Suppressor macrophage treated with lipopolysaccharide for 1 hour (primary cell): ENCODE data around the gene EGFL7.
"Not testable (repeated sequence)": the region's sequence is repeated elsewhere in the genome, so short reads cannot be mapped to it uniquely, and the experiment has no call there.

ENCODE experiments used
- DNase-seq, 3 donors: peaks; one replicate each; pipeline ENCODE4 v3.0.0-alpha.2; 2020 to 2022

The EGFL7 gene

GRCh38 chr9:136625101-136626065, 37.3 kb upstream of the EGFL7 start:
- DNase-seq = peak; percentile 56 to 75 (median 60)

- DNase-seq = no peak
Measured at GRCh38 chr9:136626066-136626725, 36.5 kb upstream of the EGFL7 start.

GRCh38 chr9:136626740-136627642, 35.7 kb upstream of the EGFL7 start:
- DNase-seq = no peak

- DNase-seq = no peak
Measured at GRCh38 chr9:136627703-136628102, 35.0 kb upstream of the EGFL7 start.

- DNase-seq = no peak
Measured at GRCh38 chr9:136628268-136628667, 34.4 kb upstream of the EGFL7 start.

- no peak for DNase-seq
Measured at GRCh38 chr9:136629001-136629878, 33.5 kb upstream of the EGFL7 start.

- peak; percentile 71 to 85 (median 76) for DNase-seq
Measured at GRCh38 chr9:136629879-136630661, 32.6 kb upstream of the EGFL7 start.

GRCh38 chr9:136630662-136630992, 32.1 kb upstream of the EGFL7 start:
- DNase-seq = no peak

- peak; percentile 82 to 91 (median 89) for DNase-seq
Measured at GRCh38 chr9:136631038-136632000, 31.4 kb upstream of the EGFL7 start.

GRCh38 chr9:136632072-136632471, 30.6 kb upstream of the EGFL7 start:
- not testable (repeated sequence) for DNase-seq

- DNase-seq = not testable (repeated sequence)
Measured at GRCh38 chr9:136632491-136633106, 30.1 kb upstream of the EGFL7 start.

- no peak for DNase-seq
Measured at GRCh38 chr9:136634904-136635303, 27.8 kb upstream of the EGFL7 start.

GRCh38 chr9:136640171-136641111, 22.3 kb upstream of the EGFL7 start:
- no peak for DNase-seq

GRCh38 chr9:136642439-136642921, 20.2 kb upstream of the EGFL7 start:
- no peak for DNase-seq

- peak; percentile 92 to 94 (median 92) for DNase-seq
Measured at GRCh38 chr9:136643596-136644342, 18.9 kb upstream of the EGFL7 start.

GRCh38 chr9:136644343-136644592, 18.4 kb upstream of the EGFL7 start:
- DNase-seq = peak in 1 of 3 donors; percentile 90

- peak; percentile 96 to 97 (median 97) for DNase-seq
Measured at GRCh38 chr9:136644593-136645351, 17.9 kb upstream of the EGFL7 start.
